GM18867 (cell line): ENCODE data around the gene MZT2A.
"Not testable (repeated sequence)": the region's sequence is repeated elsewhere in the genome, so short reads cannot be mapped to it uniquely, and the experiment has no call there.

Experiments
- ATAC-seq: cut with Tn5 transposase; IDR thresholded peaks from one replicate; pipeline ENCODE4 v1.9.1; 2021; ENCODE audit warnings: mild to moderate bottlenecking, moderate library complexity; ENCODE audit not compliant: unreplicated experiment

Gene MZT2A

GRCh38 chr2:131493199-131493968, 1.2 kb upstream of the MZT2A start:
- ATAC-seq = peak; percentile 24

GRCh38 chr2:131492418-131493198, 411 bp upstream of the MZT2A start:
- peak; percentile 77 for ATAC-seq

GRCh38 chr2:131491469-131491836, 744 bp downstream of the MZT2A start:
- ATAC-seq = not testable (repeated sequence)

- not testable (repeated sequence) for ATAC-seq
These were observed 1.4 kb downstream of the MZT2A start for GRCh38 chr2:131490616-131491468.

- ATAC-seq = no peak
These were observed 3.6 kb downstream of the MZT2A start for GRCh38 chr2:131488306-131489205.

GRCh38 chr2:131486201-131486902, 5.8 kb downstream of the MZT2A start:
- not testable (repeated sequence) for ATAC-seq

GRCh38 chr2:131484906-131485460, 7.2 kb downstream of the MZT2A start:
- ATAC-seq = not testable (repeated sequence)

- ATAC-seq = not testable (repeated sequence)
These were observed 8.0 kb downstream of the MZT2A start for GRCh38 chr2:131483981-131484820.

- ATAC-seq = not testable (repeated sequence)
These were observed 9.6 kb downstream of the MZT2A start for GRCh38 chr2:131482506-131483155.

- not testable (repeated sequence) for ATAC-seq
These were observed 11.8 kb downstream of the MZT2A start for GRCh38 chr2:131480351-131480750.

GRCh38 chr2:131478850-131479461, 13.2 kb downstream of the MZT2A start:
- not testable (repeated sequence) for ATAC-seq

- ATAC-seq = not testable (repeated sequence)
These were observed 13.9 kb downstream of the MZT2A start for GRCh38 chr2:131478074-131478849.

- ATAC-seq = not testable (repeated sequence)
These were observed 15.0 kb downstream of the MZT2A start for GRCh38 chr2:131477227-131477626.

- ATAC-seq = not testable (repeated sequence)
These were observed 15.8 kb downstream of the MZT2A start for GRCh38 chr2:131476363-131476762.

- ATAC-seq = no peak
These were observed 16.4 kb downstream of the MZT2A start, which contains the start of gene TUBA3D for GRCh38 chr2:131475831-131476230. TUBA3D (plus strand) TSS chr2:131476119; CDS start chr2:131476200, 81 bp downstream.

GRCh38 chr2:131473266-131473665, 18.9 kb downstream of the MZT2A start:
- not testable (repeated sequence) for ATAC-seq
